Spleen (tissue), 11 donors: ENCODE results near the gene KREMEN1. TPM values are rescaled to one million over a fixed set of nuclear protein-coding genes. Genes with fewer than 3 reads are reported as not detected.

Experiments
- DNase-seq: peaks from one replicate; pipeline ENCODE4 v3.0.0-alpha.2; 2020
- H3K27ac ChIP-seq, 8 donors: fragments of 200-600 bp; sonication (generic) in 7 of 8; 1 replicate in 4 of 8; 2 replicates in 4 of 8; pipeline versions ENCODE4 v1.5.0 to v1.8.0; 2016 to 2021; ENCODE audit warnings: inconsistent platforms in 4 of 8, mild to moderate bottlenecking in 4 of 8, moderate library complexity in 1 of 8
- H3K27me3 ChIP-seq, 7 donors: fragments of 200-600 bp; sonication (generic) in 6 of 7; replicated peaks in 1 of 7; 1 replicate in 4 of 7; 2 replicates in 3 of 7; pipeline versions ENCODE4 v1.5.0 to v1.8.0; 2016 to 2021; ENCODE audit warnings: inconsistent platforms in 3 of 7, mild to moderate bottlenecking in 1 of 7
- H3K36me3 ChIP-seq, 6 donors: fragments of 200-600 bp; sonication (generic) in 5 of 6; 1 replicate in 4 of 6; 2 replicates in 2 of 6; pipeline versions ENCODE4 v1.5.0 to v1.8.0; 2016 to 2021; ENCODE audit warnings: inconsistent platforms in 2 of 6
- H3K4me1 ChIP-seq, 6 donors: fragments of 200-600 bp; sonication (generic) in 5 of 6; 1 replicate in 3 of 6; 2 replicates in 3 of 6; pipeline versions ENCODE4 v1.5.0 to v1.8.0; 2016 to 2021; ENCODE audit warnings: inconsistent platforms in 3 of 6
- H3K4me3 ChIP-seq, 8 donors: fragments of 200-600 bp; sonication (generic) in 7 of 8; 1 replicate in 4 of 8; 2 replicates in 4 of 8; pipeline versions ENCODE4 v1.5.0 to v1.8.0; 2016 to 2021; ENCODE audit warnings: inconsistent platforms in 4 of 8, mild to moderate bottlenecking in 4 of 8, moderate library complexity in 2 of 8
- H3K9me3 ChIP-seq, 8 donors: fragments of 200-600 bp; sonication (generic) in 7 of 8; 1 replicate in 4 of 8; 2 replicates in 4 of 8; pipeline versions ENCODE4 v1.5.0 to v1.8.0; 2016 to 2021; ENCODE audit warnings: inconsistent platforms in 4 of 8
- POLR2A ChIP-seq, 3 donors: fragments of 450-650 bp; IDR thresholded peaks; one replicate each; pipeline ENCODE4 v1.5.1; 2017; ENCODE audit warnings: antibody characterized with exemption in 3 of 3, mild to moderate bottlenecking in 1 of 3
- POLR2AphosphoS5 ChIP-seq, 3 donors: sonication (generic); formaldehyde crosslinking; IDR thresholded peaks; one replicate each; pipeline ENCODE4 v1.5.1; 2017; ENCODE audit warnings: antibody characterized with exemption in 3 of 3
- WGBS, 5 donors: extraction: QIAGEN DNeasy Blood & Tissue Kit in 3 of 5; methylation state at CpG; one replicate each; pipeline versions ENCODE4 v1.1.5 to v1.1.7; 2013 to 2018; 5-methylcytosine and 5-hydroxymethylcytosine counted together
- intact Hi-C: fragments of 100-400 bp; cut with DNase I; formaldehyde crosslinking; loops from one replicate; pipeline ENCODE4 v1.15.0; 2023; ENCODE audit warnings: low total_unique reads
- polyA plus RNA-seq, 3 donors: library from polyadenylated mRNA; stranded (reverse); fragments of 200-250 nt; gene quantifications; one replicate each; pipeline ENCODE4 v1.2.1, GENCODE V29; 2013
- total RNA-seq, 7 donors: library from RNA; depleted of rRNA in 3 of 7; stranded (reverse); fragments of >200 nt in 3 of 7; fragmentation: NEBNext Ultra II Directional in 4 of 7; extraction: Animal tissue kit (Norgen Biotek cat#: 25700) in 4 of 7; gene quantifications; one replicate each; pipeline versions ENCODE4 v1.1.0 to v1.2.1, GENCODE V29; 2016 to 2021
- TF ChIP-seq, protein P1 (sequence below), 11 experiments: fragments of 200-600 bp in 7 of 11; fragments of 450-650 bp in 4 of 11; sonication (generic) in 4 of 11; IDR thresholded peaks in 8 of 11; conservative IDR thresholded peaks in 3 of 11; 1 replicate in 7 of 11; 2 replicates in 4 of 11; pipeline versions ENCODE4 v1.4.0 to v1.8.0; 2016 to 2021; ENCODE audit warnings: antibody characterized with exemption in 11 of 11, inconsistent platforms in 4 of 11, mild to moderate bottlenecking in 1 of 11
- donor health status: healthy with polysubstance abuse.
- donor health status: DM: no; HTN: no; CAD: no; lungs with moderate emphysema.
- donor health status: DM: no; HTN: no; CAD: no.
- donor health status: Bipolar disorder and iron deficiency.
- donor health status: healthy.
- donor health status: DM: no; HTN: no; CAD: no.
- donor health status: DM: yes; HTN: yes; CAD: no.

Gene KREMEN1
- total and polyA plus RNA-seq, 10 donors: 1.5 to 41.3 (median 25.1) TPM

DNA sequence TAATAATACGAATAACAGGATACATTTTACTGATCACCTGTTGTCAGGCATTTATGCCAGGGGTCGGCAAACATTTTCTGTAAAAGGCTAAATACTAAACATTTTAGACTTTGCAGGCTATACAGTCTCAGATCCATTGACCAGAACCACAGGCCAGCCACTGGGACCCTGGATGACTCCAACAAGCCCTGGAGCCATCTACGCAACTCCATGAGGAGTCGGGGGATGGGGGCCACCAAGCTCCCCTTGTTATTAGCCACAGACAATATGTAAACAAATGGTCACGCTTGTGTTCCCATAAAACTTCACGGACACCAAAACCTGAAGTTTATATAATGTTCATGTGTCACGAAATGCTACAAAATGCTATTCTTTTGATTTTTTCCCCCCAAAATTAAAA is 78.5 kb downstream of the KREMEN1 start:
- Histone ChIP-seq H3K36me3 (peaks cover 0 to 1% (median 0%) of the 10 kb centered on the region in 6 donors), H3K27ac (peak overlapping the region in 7 of 8 donors; percentile 6 to 91 (median 85)), H3K4me3 (no peak overlapping the region), H3K9me3 (no peaks in the 10 kb centered on the region), H3K27me3 (peaks cover 0 to 41% (median 0%) of the 10 kb centered on the region in 7 donors), H3K4me1 (peaks cover 18 to 62% (median 53%) of the 10 kb centered on the region in 6 donors)
- 88 to 97% (median 95%) methylated on average over 7 of the region's 7 CpGs for WGBS, 5 donors
- intact Hi-C loops: no loop called here
- no peak for DNase-seq
- TF ChIP-seq, protein P1, sequence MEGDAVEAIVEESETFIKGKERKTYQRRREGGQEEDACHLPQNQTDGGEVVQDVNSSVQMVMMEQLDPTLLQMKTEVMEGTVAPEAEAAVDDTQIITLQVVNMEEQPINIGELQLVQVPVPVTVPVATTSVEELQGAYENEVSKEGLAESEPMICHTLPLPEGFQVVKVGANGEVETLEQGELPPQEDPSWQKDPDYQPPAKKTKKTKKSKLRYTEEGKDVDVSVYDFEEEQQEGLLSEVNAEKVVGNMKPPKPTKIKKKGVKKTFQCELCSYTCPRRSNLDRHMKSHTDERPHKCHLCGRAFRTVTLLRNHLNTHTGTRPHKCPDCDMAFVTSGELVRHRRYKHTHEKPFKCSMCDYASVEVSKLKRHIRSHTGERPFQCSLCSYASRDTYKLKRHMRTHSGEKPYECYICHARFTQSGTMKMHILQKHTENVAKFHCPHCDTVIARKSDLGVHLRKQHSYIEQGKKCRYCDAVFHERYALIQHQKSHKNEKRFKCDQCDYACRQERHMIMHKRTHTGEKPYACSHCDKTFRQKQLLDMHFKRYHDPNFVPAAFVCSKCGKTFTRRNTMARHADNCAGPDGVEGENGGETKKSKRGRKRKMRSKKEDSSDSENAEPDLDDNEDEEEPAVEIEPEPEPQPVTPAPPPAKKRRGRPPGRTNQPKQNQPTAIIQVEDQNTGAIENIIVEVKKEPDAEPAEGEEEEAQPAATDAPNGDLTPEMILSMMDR (IDR thresholded peaks at IDR 0.05 in 8 of 11, conservative IDR thresholded peaks at IDR 0.05 in 3 of 11): no peak
- TF ChIP-seq POLR2AphosphoS5 (IDR thresholded peaks at IDR 0.05) (no peak), POLR2A (IDR thresholded peaks at IDR 0.05) (no peak)

DNA sequence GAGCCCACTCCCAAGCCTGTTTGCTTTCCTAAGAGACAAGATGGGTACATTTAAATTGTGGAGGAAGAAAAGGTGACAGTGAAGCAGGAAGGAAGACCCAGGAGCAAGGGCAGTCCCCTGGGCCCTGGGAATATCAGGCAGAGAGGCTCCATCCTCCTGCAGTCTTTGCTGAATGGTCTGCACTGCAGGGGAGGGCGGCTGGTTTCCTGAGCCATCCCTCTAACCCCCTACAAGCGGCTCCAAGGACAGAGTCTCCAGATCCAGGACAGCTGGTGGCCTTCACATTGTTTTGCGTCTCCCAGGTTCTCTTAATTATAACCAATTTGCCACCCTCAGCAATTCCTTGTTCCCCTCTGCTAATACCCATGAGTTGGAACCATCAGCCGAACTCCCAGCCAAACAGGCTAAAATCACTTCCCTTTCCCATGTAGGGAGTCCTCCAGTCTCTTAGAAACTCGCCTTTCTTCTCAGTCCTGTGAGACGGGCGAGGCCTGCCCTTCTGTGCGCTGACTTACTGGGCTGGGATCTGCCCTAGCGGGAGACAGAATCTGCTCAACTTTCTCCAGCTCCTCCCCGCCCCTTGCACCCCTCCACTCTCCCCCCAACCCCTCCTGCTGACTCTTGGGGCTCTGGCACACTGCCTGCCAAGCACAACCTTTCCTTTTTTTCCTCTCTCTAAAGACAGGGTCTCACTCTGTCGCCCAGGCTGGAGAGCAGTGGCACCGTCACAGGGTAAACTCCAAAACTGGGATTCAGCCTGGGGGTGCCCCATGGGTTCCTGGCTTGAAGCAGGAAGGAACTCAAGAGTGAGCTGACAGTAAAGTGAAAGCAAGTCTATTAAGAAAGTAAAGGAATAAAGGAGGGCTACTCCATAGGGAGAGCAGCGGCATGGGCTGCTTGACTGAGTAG is 79.5 kb downstream of the KREMEN1 start:
- 30 to 42% (median 34%) methylated on average over 13 of the region's 13 CpGs for WGBS, 5 donors
- Histone ChIP-seq H3K4me3 (peak overlapping the region in 4 of 8 donors; percentile 4 to 38 (median 11)), H3K4me1 (peaks cover 18 to 62% (median 53%) of the 10 kb centered on the region in 6 donors), H3K27ac (peak overlapping the region; percentile 50 to 91 (median 84)), H3K36me3 (no peaks in the 10 kb centered on the region), H3K9me3 (no peaks in the 10 kb centered on the region), H3K27me3 (peaks cover 0 to 51% (median 0%) of the 10 kb centered on the region in 7 donors)
- TF ChIP-seq, protein P1 (IDR thresholded peaks at IDR 0.05 in 8 of 11, conservative IDR thresholded peaks at IDR 0.05 in 3 of 11): peak in 1 of 11 experiments; percentile 14
- peak in 2 of 3 donors; percentile 23 to 44 for TF ChIP-seq POLR2AphosphoS5 (IDR thresholded peaks at IDR 0.05)
- TF ChIP-seq POLR2A (IDR thresholded peaks at IDR 0.05): no peak
- peak; percentile 75 for DNase-seq
- intact Hi-C loops: no loop called here

DNA sequence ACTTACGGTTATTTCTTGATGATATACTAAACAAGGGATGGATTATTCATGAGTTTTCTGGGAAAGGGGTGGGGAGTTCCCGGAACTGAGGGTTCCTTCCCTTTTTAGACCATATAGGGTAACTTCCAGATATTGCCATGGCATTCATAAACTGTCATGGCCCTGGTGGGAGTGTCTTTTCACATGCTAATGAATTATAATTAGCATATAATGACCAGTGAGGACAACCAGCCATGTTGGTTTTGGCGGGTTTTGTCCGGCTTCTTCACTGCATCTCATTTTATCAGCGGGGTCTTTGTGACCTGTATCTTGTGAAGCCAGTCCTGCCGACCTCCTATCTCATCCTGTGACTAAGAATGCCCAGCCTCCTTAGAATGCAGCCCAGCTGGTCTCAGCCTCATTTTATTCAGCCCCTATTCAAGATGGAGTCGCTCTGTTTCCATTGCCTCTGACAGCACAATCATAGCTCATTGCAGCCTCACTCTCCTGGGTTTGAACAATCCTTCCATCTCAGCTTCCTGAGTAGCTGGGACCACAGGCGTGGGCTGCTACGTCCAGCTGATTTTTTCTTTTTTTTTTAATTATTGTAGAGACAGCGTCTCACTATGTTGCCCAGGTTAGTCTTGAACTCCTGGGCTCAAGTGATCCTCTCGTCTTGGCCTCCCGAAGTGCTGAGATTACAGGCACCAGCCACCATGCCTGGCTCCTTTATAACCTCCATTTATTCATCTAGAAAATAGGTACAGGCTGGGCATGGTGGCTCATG is 80.3 kb downstream of the KREMEN1 start:
- TF ChIP-seq, protein P1 (IDR thresholded peaks at IDR 0.05 in 8 of 11, conservative IDR thresholded peaks at IDR 0.05 in 3 of 11): no peak
- TF ChIP-seq POLR2AphosphoS5 (IDR thresholded peaks at IDR 0.05) (no peak), POLR2A (IDR thresholded peaks at IDR 0.05) (no peak)
- Histone ChIP-seq H3K27me3 (peaks cover 0 to 53% (median 0%) of the 10 kb centered on the region in 7 donors), H3K27ac (peak overlapping the region; percentile 50 to 91 (median 84)), H3K4me3 (peak overlapping the region in 3 of 8 donors; percentile 4 to 38 (median 6)), H3K36me3 (no peaks in the 10 kb centered on the region), H3K4me1 (peaks cover 18 to 62% (median 53%) of the 10 kb centered on the region in 6 donors), H3K9me3 (no peaks in the 10 kb centered on the region)
- WGBS, 5 donors: 74 to 83% (median 78%) methylated on average over 12 of the region's 12 CpGs
- peak; percentile 39 for DNase-seq
- intact Hi-C loops: no loop called here
